A549 (cell line): ENCODE results near the gene TRMT11.
"Not testable (repeated sequence)": the region's sequence is repeated elsewhere in the genome, so short reads cannot be mapped to it uniquely, and the experiment has no call there.

Experiments used
- CTCF ChIP-seq: fragments of >200 bp; sonication (Bioruptor Twin); formaldehyde crosslinking; IDR thresholded peaks from 3 replicates; pipeline ENCODE4 v1.5.1; 2016
- PBX3 ChIP-seq: IDR thresholded peaks from 2 replicates; pipeline ENCODE4 v1.6.1; 2012
- POLR2A ChIP-seq: IDR thresholded peaks from 2 replicates; pipeline ENCODE4 v1.6.1; 2012; ENCODE audit warnings: mild to moderate bottlenecking, low read length

- TF ChIP-seq POLR2A, CTCF, PBX3: not testable (repeated sequence)
These were observed 37.1 kb downstream of the TRMT11 start for GRCh38 chr6:126023474-126023873.
